Calu3 (cell line): ENCODE results near the gene COMMD7. TPM values are rescaled to one million over a fixed set of nuclear protein-coding genes. Genes with fewer than 3 reads are reported as not detected.

ENCODE experiments used
- BruUV-seq: library from RNA; stranded (reverse); fragments of 400-500 nt; replicated peaks from 2 replicates; lab custom pipeline; 2021; lab: Mats Ljungman, UMichigan
- CTCF ChIA-PET: fragments of 300-600 bp; sonication (Branson Sonifier 250); formaldehyde crosslinking; loops from one replicate; lab custom pipeline; 2022; ENCODE audit warnings: antibody characterized with exemption; lab: Charles Lee
- DNase-seq: peaks from one replicate; pipeline ENCODE4 v3.0.0; 2022
- H3K27ac Mint-ChIP-seq: one replicate; pipeline ENCODE4 v1.8.0; 2022; ENCODE audit warnings: mixed read lengths; ENCODE audit not compliant: unreplicated experiment
- H3K27me3 Mint-ChIP-seq: one replicate; pipeline ENCODE4 v1.8.0; 2022; ENCODE audit warnings: mixed read lengths; ENCODE audit not compliant: unreplicated experiment
- H3K36me3 Mint-ChIP-seq: one replicate; pipeline ENCODE4 v1.8.0; 2022; ENCODE audit warnings: mild to moderate bottlenecking, moderate library complexity, mixed read lengths; ENCODE audit not compliant: insufficient read depth, unreplicated experiment
- H3K4me1 Mint-ChIP-seq: one replicate; pipeline ENCODE4 v1.8.0; 2022; ENCODE audit warnings: mild to moderate bottlenecking, low read depth, mixed read lengths; ENCODE audit not compliant: unreplicated experiment
- H3K4me3 Mint-ChIP-seq: one replicate; pipeline ENCODE4 v1.8.0; 2022; ENCODE audit warnings: mild to moderate bottlenecking, low read depth, moderate library complexity, mixed read lengths; ENCODE audit not compliant: unreplicated experiment
- H3K9me3 Mint-ChIP-seq: one replicate; pipeline ENCODE4 v1.8.0; 2022; ENCODE audit warnings: low read depth, mixed read lengths; ENCODE audit not compliant: unreplicated experiment
- CTCF ChIP-seq: fragments of 200-600 bp; IDR thresholded peaks from one replicate; pipeline ENCODE4 v1.8.0; 2022; ENCODE audit warnings: antibody characterized with exemption; ENCODE audit not compliant: unreplicated experiment
- intact Hi-C: fragments of 100-400 bp; cut with micrococcal nuclease; formaldehyde crosslinking; loops from one replicate; pipeline ENCODE4 v1.10.0; 2022; ENCODE audit not compliant: unreplicated experiment
- total RNA-seq: library from RNA; stranded (reverse); gene quantifications from 2 replicates; pipeline ENCODE4 v1.2.3, GENCODE V29; 2022

The COMMD7 gene
- total RNA-seq, 1 experiment from 2014 or later, result 56.0 TPM

- intact Hi-C loops, result no loop called here
- Mint-ChIP-seq H3K4me1 (no peaks in the 10 kb centered on the region), H3K4me3 (no peak overlapping the region), H3K36me3 (peaks cover 4% of the 10 kb centered on the region), H3K27ac (no peak overlapping the region), H3K27me3 (no peaks in the 10 kb centered on the region), H3K9me3 (no peaks in the 10 kb centered on the region)
- no peak for DNase-seq
- CTCF ChIA-PET, result no interaction called here
- BruUV-seq, result no TSS peak
- TF ChIP-seq CTCF, result no peak
Measured at GRCh38 chr20:32784369-32785080, 41.3 kb upstream of the COMMD7 start.

GRCh38 chr20:32780749-32781655 lies 37.7 kb upstream of the COMMD7 start:
- Mint-ChIP-seq H3K27me3 (no peaks in the 10 kb centered on the region), H3K27ac (no peak overlapping the region), H3K4me1 (peaks cover 27% of the 10 kb centered on the region), H3K36me3 (no peaks in the 10 kb centered on the region), H3K9me3 (no peaks in the 10 kb centered on the region), H3K4me3 (no peak overlapping the region)
- no TSS peak for BruUV-seq
- CTCF ChIA-PET, result no interaction called here
- no peak for TF ChIP-seq CTCF
- intact Hi-C loops, result no loop called here
- no peak for DNase-seq

GRCh38 chr20:32780278-32780677 lies 37.0 kb upstream of the COMMD7 start:
- Mint-ChIP-seq H3K36me3 (no peaks in the 10 kb centered on the region), H3K27me3 (no peaks in the 10 kb centered on the region), H3K9me3 (no peaks in the 10 kb centered on the region), H3K4me3 (no peak overlapping the region), H3K4me1 (peaks cover 35% of the 10 kb centered on the region), H3K27ac (no peak overlapping the region)
- no peak for DNase-seq
- CTCF ChIA-PET, result no interaction called here
- no TSS peak for BruUV-seq
- no peak for TF ChIP-seq CTCF
- intact Hi-C loops, result no loop called here

GRCh38 chr20:32779500-32780211 lies 36.4 kb upstream of the COMMD7 start:
- intact Hi-C loops, result loop anchor here (5.0 kb wide), 2 partner anchors 47 to 252 kb away; no protein-coding TSS in a partner anchor
- no peak for DNase-seq
- H3K27me3 Mint-ChIP-seq, result no peaks in the 10 kb centered on the region
- H3K9me3 Mint-ChIP-seq, result no peaks in the 10 kb centered on the region
- H3K36me3 Mint-ChIP-seq, result no peaks in the 10 kb centered on the region
- peaks cover 35% of the 10 kb centered on the region for H3K4me1 Mint-ChIP-seq
- H3K27ac Mint-ChIP-seq, result no peak overlapping the region
- no peak overlapping the region for H3K4me3 Mint-ChIP-seq
- CTCF ChIA-PET, result interaction anchor here (0.8 kb wide), 1 partner anchor 97 kb away, joined by 3 read pairs; no protein-coding TSS in a partner anchor
- TF ChIP-seq CTCF, result no peak
- BruUV-seq, result no TSS peak
